ENCODE data around the gene TGFBR3.
A peak's percentile ranks its signal among the peaks of the same experiment; 100 is the strongest.
"Not testable (repeated sequence)": the region's sequence is repeated elsewhere in the genome, so short reads cannot be mapped to it uniquely, and the experiment has no call there.

The TGFBR3 gene

DNA sequence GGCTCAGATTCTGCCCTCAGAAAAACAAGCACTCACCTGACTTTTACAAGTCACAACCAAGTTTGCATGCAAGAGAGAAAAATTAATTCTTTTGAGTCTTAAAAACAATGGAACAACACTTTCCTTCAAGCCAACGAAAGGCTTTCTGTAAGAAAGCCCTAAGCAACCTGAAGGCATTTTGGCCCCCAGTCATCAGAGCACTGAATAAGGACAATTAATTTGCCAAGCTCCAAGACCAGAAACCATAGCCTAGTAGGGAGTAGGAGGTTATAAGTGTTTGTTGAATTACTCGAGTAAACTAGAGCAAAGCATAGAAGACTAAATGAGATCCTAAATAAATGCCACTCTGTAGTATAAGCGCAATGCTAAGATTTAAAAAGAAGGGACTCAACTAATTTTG lies 4.7 kb downstream of the TGFBR3 start:
- no peak for DNase-seq

DNA sequence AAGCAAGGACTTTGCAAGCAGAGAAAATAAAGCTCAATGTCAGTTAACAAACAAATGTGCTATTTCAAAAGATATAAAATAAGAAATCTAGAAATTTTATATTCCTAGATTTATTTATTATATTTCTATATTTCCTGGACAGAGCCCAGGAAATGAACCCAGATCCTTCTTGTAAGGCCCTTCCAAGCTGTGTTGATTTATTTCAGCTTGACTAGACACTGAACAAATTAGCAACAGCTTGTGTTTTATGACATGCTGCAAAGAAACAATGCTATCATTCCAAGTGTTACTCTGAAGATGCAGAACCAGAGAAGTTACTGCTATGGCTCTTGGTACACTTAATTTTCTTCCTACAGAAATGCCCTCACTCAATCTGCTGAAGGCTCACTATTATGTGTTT lies 6.2 kb downstream of the TGFBR3 start:
- DNase-seq = no peak

DNA sequence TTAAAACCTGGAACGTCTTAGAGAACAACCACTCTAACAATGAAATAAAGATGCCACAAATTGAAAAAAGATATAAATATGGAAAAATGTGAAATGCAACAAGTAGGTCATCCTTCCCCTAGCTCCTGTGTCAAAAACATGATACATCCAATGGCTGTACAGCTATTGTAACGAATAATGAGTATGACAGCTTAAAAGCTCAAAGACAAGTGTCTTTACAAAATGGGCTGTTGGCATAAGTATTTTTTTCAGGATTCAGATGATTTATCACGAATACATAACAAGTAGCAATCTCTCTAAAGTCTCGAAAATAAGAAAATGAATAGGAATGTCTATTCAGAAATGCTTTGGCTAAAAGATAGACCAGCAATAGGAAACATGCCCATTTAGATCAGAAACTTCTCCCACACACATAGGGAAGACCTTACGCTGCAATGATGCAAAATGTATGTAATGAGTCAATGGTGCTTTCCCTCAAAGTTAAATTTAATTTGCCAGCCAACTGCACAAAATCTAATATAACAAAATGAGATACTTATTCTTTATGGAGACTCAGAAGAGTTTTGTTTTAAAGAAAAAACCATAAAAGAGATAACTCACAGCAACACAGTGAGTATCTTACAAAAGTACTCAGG lies 8.3 kb downstream of the TGFBR3 start:
- DNase-seq = no peak

DNA sequence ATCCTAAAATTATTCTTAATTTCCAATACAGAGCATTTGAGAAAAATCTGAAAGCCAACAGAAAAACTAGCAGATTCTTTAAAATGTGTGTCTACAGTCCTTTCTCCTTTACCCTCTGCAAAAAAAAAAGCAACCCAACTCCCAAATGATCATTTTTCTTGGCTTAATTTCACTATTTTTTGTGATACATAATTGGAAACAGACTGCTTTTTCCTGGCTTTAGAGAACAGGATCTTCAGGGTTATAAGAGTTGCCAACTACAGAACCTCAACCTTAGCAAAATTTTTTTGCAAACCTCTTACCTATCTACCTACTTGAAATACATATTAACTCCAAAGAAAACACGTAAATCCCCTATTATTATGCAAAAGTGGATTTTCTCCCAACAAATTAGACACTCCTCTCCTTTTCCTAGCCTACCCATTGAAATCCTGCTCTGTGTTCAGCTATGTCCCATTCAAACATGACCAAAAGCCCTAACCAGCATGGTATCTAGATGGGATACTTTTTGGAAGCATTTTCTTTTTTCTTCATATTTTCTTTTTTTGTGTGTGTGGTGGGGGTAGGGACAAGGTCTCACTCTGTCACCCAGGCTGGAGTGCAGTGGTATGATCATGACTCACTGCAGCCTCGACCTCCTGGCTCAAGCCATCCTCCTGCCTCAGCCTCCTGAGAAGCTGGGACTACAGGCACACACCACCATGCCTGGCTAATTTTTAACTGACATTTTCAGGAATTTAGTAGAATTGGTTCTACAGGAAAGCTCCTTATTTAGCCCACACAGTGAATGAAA lies 9.0 kb downstream of the TGFBR3 start:
- no peak for DNase-seq

DNA sequence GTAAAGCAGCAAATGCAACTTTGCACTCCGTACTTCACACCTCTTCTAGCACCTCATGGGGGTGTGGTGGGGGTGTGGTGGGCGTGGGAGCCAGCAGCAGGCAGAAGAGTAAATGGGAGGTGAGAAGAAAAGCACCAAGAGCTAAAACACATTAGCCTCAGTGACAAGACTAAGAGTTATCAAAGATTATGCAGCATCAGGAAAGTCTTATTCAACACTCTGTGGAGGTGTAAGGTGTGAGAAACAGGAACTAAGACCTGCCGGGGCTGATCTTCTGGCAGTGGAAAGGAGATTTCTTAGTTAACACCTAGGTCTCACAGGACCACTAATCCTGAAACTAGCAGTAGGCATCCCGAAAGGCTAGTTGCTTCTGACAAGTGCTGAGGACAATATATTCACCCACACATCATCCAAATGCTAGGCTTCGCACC lies 9.9 kb downstream of the TGFBR3 start:
- DNase-seq = peak; percentile 69

DNA sequence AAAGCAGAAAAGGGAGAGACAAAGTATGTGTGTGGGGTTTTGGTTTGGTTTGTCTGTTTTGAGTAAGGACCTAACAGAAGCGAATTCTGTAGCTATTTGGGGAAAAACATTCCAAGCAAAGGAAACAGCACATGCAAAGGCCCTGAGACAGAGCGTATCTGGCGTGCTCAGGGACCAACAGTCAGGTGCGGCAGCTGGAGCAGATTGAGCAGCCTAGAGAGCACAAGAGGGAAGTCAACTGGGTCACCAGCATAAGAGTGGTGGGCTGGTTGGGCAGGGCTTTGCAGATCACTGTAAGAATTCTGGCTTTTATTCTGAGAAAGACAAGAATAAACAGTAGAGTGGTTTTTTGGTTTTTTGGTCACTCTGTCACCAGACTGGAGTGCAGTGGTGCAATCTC lies 11.8 kb downstream of the TGFBR3 start:
- no peak for DNase-seq

DNA sequence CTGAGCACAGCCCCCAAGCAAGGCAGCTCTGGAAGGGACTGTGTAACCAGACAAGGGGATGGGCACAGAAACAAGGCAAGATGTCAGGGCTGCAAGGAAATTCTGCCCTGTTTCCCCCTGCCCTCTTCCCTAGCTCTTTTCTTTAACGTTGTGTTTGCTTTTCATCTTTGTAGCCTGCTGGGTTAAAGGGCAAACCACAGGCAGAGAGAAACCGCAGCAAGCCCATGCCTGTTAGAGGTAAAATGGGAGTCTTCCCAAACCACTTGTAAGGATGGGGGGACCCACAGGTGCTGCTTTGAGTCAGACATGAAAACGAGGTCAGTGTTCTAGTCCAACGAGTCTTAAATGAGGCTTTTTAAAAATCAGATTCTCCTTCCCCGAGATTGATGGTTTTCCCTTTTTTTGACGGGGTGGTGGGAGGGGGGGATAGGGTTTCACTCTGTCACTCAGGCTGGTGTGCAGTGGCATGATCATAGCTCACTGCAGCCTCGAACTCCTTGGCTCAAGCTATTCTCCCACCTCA lies 13.3 kb downstream of the TGFBR3 start:
- peak; percentile 53 for DNase-seq

DNA sequence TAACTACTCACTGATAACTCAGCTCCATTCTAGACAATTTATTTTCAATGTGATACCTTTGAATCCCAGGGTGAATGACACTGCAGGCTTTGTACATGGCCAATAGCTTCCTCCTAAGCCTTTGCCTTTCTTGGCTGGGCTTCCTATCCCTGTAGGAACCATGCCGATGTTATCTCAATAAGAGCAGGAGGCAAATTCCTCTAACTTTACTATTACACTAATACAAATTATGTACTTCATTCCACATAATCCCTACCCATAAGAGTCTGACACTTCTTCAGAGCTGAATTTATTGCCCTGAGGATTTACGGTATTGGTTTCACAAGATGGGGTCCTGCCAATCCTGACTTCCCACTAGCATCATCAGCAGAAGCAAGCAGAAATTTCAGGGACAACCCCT lies 14.0 kb downstream of the TGFBR3 start:
- DNase-seq = no peak

DNA sequence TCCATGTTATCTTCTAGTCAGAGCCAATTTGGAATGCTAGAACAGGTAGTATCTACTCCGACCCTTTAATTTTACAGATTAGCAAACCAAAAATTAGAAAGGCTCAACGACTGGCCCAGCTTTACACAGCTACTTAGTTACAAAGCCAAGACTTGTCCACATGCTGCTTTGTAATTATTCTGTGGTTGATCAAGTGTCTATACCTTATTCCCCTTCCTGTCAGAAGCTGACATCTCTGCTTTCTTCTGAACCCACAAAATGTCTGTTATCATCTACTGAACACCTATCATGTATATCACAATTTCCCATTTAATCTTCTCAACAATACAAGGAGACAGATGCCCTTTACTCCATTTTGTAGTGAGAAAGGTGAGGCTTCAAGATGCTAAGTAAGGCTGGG lies 15.6 kb downstream of the TGFBR3 start:
- no peak for DNase-seq

DNA sequence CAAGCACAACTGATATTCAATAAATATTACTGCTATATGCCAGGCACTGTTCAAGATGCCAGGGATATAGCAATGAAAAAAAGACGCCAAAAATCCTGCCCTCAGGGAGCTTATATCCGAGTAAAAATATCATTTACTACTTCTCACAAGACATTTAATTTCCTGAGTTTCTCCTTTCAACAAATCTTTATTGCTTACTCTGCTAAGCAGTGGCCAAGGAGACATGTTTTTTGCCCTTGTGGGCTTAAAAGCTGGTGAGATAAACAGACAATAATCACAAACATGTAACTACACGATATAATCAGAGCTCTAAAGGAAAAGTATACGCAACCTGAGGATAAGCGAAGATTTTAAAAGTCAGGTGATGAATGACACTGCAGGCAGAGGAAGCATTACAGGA lies 19.5 kb downstream of the TGFBR3 start:
- DNase-seq = no peak

DNA sequence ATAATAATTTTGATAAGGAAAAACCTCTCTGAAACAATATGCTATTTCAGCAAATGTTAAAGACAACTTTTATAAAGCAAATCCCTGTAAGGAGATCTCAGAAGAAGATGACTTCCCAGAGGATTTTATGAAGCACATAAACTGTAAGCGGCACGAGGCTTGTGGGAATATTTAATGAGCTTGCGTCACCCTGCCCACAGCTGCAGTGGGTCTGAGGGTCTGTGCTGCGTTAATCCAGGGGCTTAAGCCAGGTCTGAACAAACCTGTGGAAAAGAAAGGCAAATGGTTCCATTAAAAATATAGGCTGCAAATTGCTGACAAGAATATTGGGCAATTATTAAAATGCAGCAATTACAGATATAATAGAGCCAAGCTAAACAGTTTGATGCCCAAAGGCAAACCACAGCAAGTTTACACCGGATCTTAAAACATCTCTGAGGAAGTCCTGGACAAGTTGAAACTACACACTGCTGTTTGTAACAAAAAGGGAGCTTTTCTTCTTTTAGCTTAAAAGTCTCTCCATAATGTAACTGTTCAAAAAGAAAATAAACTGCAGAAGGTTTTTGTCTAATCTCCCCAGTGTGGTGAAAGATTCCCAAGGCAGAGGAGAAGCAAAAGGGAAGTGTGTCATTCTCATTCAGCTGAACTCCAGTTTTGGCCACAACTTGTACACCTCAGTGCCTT lies 21.8 kb downstream of the TGFBR3 start:
- no peak for DNase-seq

DNA sequence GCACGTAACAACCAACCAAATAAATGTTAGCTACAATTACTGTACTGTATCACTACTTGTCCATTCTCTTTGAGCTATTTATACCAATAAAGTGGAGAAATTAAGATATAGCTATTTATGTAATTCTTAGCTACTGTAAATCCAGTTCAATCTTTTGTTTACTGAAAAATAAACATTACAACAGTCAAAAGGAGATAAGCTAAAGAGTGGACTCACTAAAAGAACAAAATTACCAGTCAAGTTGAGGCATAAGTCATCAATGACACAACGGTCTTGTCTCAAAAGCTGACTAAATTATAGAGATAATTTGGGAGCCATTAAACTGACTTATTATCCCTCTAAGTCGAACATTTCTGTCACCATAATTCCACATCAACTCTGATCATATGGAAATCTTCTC lies 22.5 kb downstream of the TGFBR3 start:
- no peak for DNase-seq

DNA sequence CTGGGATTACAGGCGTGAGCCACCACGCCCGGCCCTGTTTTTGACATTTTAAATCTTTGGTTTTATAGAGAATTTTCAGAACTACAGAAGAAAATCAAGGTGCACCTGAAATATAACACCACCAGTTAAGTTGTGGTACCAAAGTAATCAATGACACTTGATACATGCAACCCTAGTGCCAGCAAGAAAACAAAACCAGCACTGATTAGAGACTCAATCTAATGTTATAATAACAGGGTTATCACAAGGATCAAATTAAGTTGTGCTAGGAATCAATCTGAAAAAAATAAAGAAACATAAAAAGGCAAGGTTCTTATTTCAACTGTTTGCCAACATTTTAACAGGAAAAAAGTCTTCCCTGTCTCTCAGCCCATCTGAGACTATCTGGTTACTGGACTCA lies 23.8 kb downstream of the TGFBR3 start:
- no peak for DNase-seq

DNA sequence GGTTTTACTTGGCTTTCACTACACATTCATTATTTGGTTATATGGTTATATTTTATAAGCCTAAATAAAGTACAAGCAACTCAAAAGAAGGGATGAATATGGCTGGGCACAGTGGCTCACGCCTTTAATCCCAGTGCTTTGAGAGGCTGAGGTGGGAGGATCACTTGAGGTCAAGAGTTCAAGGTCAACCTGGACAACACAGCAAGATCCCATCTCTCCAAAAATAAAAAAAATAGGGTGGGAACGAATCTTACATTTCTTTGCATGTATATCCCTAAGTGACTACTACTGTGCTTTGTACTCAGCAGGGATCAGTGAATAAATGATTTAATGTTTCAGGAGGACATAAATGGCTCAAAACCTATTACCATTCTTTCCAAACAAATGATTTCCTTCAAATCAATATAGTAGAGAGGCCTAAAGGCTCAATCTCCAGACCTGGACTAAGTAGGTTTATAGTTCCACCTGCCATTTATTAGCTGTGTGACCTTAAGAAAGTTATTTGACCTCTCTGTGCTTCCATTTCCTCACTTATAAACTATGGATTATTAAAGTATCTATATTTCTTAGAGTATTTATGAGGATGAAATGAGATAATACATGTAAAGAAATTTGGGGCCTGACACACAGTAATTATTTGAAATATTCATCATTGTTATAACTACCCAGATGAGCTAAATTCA lies 28.3 kb downstream of the TGFBR3 start:
- DNase-seq = no peak

DNA sequence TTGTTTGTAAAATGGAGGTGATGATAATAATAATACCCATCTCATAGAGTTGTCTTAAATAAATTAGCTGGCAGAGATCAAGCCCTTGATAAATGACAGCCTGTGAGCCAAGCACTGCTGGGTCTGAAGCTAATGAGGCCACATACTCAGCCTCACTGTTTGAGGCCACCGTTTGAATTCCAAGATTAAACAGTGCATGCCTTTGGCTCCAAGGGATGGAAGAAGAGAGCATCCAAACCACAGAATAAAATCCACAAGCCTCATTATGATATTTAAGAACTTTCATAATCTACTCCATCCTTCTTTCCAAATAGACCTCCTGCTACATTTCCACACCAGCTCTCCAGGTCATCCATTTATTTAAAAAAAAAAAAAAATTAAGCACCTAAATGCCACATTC lies 29.0 kb downstream of the TGFBR3 start:
- DNase-seq = no peak

DNA sequence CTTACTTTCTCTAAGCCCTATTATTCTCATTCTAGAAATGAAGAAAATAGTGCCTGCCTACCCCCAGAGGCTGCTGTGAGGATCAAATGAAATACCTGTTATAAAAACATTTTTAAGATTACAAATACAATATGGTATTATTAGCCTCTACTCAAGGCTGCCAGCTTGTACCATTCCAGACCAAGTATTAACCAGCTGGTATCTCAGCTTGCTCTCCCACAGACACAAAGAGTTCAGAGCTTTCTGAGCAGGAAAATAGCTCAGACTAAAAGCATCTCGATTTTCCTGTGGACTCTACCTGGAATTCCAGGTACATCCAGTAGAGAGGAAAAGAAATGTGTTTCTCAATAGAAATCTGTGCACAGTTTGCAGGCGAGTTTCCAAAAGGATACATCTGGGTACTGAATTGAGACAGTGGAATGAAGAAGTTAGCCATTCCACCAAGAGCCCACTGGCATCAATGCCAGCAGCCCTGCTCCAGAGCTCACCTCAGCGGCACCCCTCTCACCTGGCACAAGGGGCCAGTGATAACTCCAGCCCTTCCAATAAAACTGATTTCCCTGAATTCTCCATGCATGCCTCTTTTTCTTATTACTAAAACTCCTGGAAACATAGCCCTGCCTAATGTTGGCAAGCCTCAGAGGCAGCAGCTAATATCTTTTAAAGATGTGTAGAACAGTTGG lies 31.0 kb downstream of the TGFBR3 start:
- no peak for DNase-seq

DNA sequence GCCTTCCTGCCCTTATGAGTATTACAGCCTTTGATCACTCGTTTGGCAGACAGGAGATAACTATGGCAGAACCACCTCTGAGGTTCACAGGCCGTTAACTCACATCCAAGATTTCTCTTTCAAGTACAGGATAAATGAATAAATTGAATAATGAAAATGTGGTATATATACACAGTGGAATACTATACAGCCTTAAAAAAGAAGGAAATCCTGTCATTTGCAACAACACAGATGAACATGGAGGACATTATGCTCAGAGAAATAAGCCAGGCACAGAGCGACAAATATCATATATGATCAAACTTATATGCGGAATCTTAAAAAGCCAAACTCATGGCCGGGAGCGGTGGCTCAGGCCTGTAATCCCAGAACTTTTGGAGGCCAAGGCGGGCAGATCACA lies 32.6 kb downstream of the TGFBR3 start:
- DNase-seq = no peak

DNA sequence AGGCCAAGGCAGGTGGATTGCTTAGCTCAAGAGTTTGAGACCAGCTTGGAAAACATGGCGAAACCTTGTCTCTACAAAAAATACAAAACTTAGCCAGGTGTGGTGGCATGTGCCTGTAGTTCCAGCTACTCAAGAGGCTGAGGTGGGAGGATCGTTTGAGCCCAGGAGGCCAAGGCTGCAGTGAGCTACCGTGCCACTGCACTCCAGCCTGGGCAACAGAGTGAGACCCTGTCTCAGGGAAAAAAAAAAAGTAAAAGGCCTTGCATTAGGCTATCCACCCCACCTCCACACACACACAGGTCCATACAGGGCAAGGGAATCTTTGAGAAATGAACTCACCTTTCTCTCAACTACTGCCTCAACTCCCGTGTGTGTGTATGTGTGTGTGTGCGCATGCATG lies 33.9 kb downstream of the TGFBR3 start:
- not testable (repeated sequence) for DNase-seq

DNA sequence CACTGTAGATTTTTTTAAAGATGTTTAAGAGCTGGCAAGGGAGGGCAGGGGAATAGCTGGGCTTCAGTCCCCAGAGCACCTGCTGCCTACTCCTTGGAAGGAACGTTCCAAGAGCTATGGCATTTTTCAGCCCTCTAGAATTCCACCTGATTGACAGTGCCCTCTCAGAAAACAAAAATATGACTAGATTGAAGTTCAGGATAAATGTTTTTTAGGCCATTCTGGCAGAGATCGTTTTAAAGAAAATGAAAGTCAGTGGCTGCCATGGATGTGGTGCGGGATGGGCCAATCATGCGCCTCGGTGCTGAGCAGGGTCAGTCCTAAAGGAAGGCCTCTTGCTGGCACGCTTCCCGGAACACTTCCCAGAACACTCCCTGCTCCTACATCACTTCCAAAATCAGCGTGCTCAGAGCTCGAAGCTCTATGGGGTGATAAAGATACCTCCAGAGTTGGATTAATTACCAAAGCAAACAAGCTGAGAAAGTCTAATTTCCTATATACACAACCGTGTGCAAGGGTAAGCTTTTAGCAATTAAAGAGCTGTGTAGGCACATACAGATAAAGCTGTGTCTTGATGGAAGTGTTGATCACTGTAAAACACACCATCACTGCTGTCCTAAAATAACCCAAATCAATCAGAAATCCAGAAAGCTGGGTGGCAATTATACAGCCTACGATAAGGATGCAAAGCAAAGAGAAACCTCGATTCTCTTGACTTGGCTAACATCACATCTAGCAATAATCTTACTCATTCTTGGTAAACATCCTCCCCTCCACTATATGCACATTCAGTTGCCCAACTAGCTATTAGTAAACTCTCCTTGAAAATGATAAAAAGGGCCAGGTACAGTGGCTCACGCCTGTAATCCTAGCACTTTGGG lies 34.6 kb downstream of the TGFBR3 start:
- no peak for DNase-seq

DNA sequence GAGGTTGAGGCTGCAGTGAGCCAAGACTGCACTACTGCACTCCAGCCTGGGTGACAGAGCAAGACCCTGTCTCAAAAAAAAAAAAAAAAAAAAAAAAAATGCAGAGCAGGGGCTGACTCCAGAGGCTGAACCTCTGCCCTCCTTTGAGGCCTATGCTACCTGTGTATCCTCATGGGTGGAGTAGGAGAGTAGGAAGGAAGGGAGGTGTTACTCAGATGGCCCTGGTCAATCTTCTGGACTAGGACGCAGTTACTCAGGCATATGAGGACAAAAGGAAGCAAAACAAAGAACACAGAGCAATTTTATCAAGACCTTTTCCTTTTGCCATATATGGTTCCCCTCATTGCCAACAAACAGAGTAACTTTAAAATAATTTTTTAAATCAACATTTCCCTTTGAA lies 35.2 kb downstream of the TGFBR3 start:
- no peak for DNase-seq

DNA sequence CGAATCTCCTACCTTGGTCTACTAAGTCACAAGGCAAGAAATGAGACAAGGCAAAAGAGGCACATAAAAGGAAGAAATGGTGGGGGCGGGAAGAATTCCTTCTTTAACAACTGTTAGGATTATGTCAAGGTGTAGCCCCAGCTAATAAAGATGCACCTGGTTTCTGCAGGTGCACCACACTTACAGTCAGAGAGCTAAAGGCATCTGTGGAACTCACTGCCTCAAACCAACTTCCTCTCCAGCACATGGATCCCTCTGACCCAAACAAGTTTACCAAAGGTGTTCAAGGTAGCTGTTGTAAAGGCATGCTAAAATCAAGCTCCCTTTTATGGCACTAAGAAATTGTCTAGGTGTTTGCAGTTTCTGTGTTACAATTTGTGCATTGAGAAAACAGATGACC lies 38.1 kb downstream of the TGFBR3 start:
- DNase-seq = no peak

DNA sequence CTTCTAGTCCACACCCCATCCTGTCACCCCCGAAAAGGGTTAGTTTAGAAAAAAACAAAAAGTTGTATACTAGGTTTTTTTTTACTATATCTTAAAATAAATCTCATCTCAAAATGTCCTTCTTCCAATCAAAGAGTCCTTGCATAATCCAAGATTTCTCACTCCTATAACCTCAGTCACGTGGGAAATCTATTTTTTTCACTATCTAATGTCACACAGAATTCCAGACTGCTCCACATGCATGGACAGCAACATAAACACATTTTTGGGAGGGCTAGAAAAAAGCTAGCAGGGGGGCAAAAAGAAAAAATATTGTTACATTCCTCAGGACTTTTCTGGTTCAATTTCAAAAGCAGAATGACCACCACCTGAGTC lies 39.3 kb downstream of the TGFBR3 start:
- no peak for DNase-seq

Data from stimulated activated CD4-positive, alpha-beta T cell treated with anti-CD3 and anti-CD28 coated beads, Interleukin-1b, Interleukin-23, amount 100 ng/mL, for 48 hours (primary cell).